SK-N-SH (cell line): ENCODE measurements around the gene CNST. TPM values are rescaled to one million over a fixed set of nuclear protein-coding genes. Genes with fewer than 3 reads are reported as not detected.

Experiments
- CTCF ChIA-PET: fragments of 300-600, 350-600 bp; formaldehyde crosslinking; extraction: SDS; loops from one replicate; lab custom pipeline; 2021; lab: Yijun Ruan, JAX
- POLR2A ChIA-PET: fragments of 350-600 bp; sonication (Branson Sonifier 250); formaldehyde crosslinking; extraction: SDS; loops from one replicate; lab custom pipeline; 2020; ENCODE audit warnings: antibody characterized with exemption, inconsistent platforms; lab: Yijun Ruan, JAX
- DNase-seq: peaks from one replicate; pipeline ENCODE4 v3.0.0; 2012
- H2AFZ ChIP-seq: fragments of 200-600 bp; sonication (generic); 2 replicates; pipeline ENCODE4 v1.8.1; 2016; ENCODE audit warnings: antibody characterized with exemption, mild to moderate bottlenecking, low read depth
- H3F3A ChIP-seq: fragments of 200-600 bp; sonication (generic); replicated peaks from 2 replicates; pipeline ENCODE3; 2016; ENCODE audit warnings: antibody characterized with exemption, mild to moderate bottlenecking; ENCODE audit not compliant: insufficient read depth
- H3K27ac ChIP-seq, 2 experiments: fragments of 200-500 bp in 1 of 2; fragments of 200-600 bp in 1 of 2; sonication (Bioruptor generic) in 1 of 2; sonication (generic), shearing (Covaris generic) in 1 of 2; 2 replicates each; pipeline versions ENCODE4 v1.5.1 to v1.6.1; 2014 to 2016; ENCODE audit warnings: low read depth in 2 of 2, inconsistent platforms in 1 of 2, low read length in 1 of 2, mild to moderate bottlenecking in 1 of 2, mixed read lengths in 1 of 2
- H3K27me3 ChIP-seq: fragments of 200-600 bp; sonication (generic), shearing (Covaris generic); 2 replicates; pipeline ENCODE4 v1.6.1; 2016; ENCODE audit warnings: mixed run types; ENCODE audit not compliant: insufficient read depth
- H3K36me3 ChIP-seq, 2 experiments: fragments of 200-500 bp in 1 of 2; fragments of 200-600 bp in 1 of 2; sonication (Bioruptor generic) in 1 of 2; sonication (generic) in 1 of 2; replicated peaks in 1 of 2; 2 replicates each; pipeline versions ENCODE3 to v1.5.1; 2014 to 2016; ENCODE audit warnings: low read length in 1 of 2, mild to moderate bottlenecking in 1 of 2; ENCODE audit not compliant: insufficient read depth in 2 of 2, control insufficient read depth in 1 of 2
- H3K4me1 ChIP-seq, 2 experiments: fragments of 200-500 bp in 1 of 2; fragments of 200-600 bp in 1 of 2; sonication (Bioruptor generic) in 1 of 2; sonication (generic), shearing (Covaris generic) in 1 of 2; 2 replicates each; pipeline versions ENCODE4 v1.5.1 to v1.6.1; 2014 to 2016; ENCODE audit warnings: low read depth in 1 of 2, low read length in 1 of 2, mixed run types in 1 of 2; ENCODE audit not compliant: insufficient read depth in 2 of 2, control insufficient read depth in 1 of 2
- H3K4me2 ChIP-seq: fragments of 200-600 bp; sonication (generic), shearing (Covaris generic); 2 replicates; pipeline ENCODE4 v1.6.1; 2017; ENCODE audit warnings: mixed run types
- H3K4me3 ChIP-seq, 2 experiments: fragments of 200-500 bp in 1 of 2; fragments of 200-600 bp in 1 of 2; sonication (Bioruptor generic) in 1 of 2; sonication (generic), shearing (Covaris generic) in 1 of 2; 2 replicates each; pipeline versions ENCODE4 v1.5.1 to v1.8.1; 2014 to 2016; ENCODE audit warnings: low read depth in 2 of 2, inconsistent platforms in 1 of 2, low read length in 1 of 2, mild to moderate bottlenecking in 1 of 2, mixed read lengths in 1 of 2, moderate library complexity in 1 of 2
- H3K79me2 ChIP-seq: fragments of 200-600 bp; sonication (generic); 2 replicates; pipeline ENCODE4 v1.8.1; 2017; ENCODE audit warnings: mild to moderate bottlenecking; ENCODE audit not compliant: insufficient read depth
- H3K9ac ChIP-seq: fragments of 200-600 bp; sonication (generic); 2 replicates; pipeline ENCODE4 v1.6.1; 2017; ENCODE audit warnings: mixed run types
- H3K9me2 ChIP-seq: fragments of 200-600 bp; sonication (generic); 2 replicates; pipeline ENCODE4 v1.6.1; 2017; ENCODE audit warnings: mixed run types
- H3K9me3 ChIP-seq: fragments of 200-600 bp; sonication (generic); 2 replicates; pipeline ENCODE4 v1.6.1; 2017; ENCODE audit warnings: mixed run types, mild to moderate bottlenecking, moderate library complexity
- H4K20me1 ChIP-seq: fragments of 200-600 bp; sonication (generic); 2 replicates; pipeline ENCODE4 v1.6.1; 2017; ENCODE audit warnings: mild to moderate bottlenecking, mixed run types; ENCODE audit not compliant: insufficient read depth
- EP300 ChIP-seq, 2 experiments: IDR thresholded peaks; 2 replicates each; pipeline versions ENCODE4 v1.4.0 to v1.6.1; 2012; ENCODE audit warnings: borderline replicate concordance in 1 of 2, low read depth in 1 of 2, low read length in 1 of 2
- FOSL2 ChIP-seq: IDR thresholded peaks from 2 replicates; pipeline ENCODE4 v1.4.0; 2012; ENCODE audit warnings: low read depth, mild to moderate bottlenecking, moderate library complexity, borderline replicate concordance
- FOXM1 ChIP-seq: IDR thresholded peaks from 2 replicates; pipeline ENCODE4 v1.4.0; 2012; ENCODE audit warnings: low read depth, mild to moderate bottlenecking
- JUND ChIP-seq: IDR thresholded peaks from 2 replicates; pipeline ENCODE4 v1.4.0; 2012
- MEF2A ChIP-seq: IDR thresholded peaks from 2 replicates; pipeline ENCODE4 v1.4.0; 2012; ENCODE audit warnings: low read depth, borderline replicate concordance
- NFIC ChIP-seq: IDR thresholded peaks from 2 replicates; pipeline ENCODE4 v1.4.0; 2012; ENCODE audit warnings: borderline replicate concordance
- POLR2AphosphoS5 ChIP-seq: IDR thresholded peaks from 2 replicates; pipeline ENCODE4 v1.6.1; 2012; ENCODE audit warnings: low read depth, low read length
- SIN3A ChIP-seq: IDR thresholded peaks from 2 replicates; pipeline ENCODE4 v1.6.1; 2012; ENCODE audit warnings: low read depth, mild to moderate bottlenecking, low read length, moderate library complexity, borderline replicate concordance
- TCF12 ChIP-seq: IDR thresholded peaks from 2 replicates; pipeline ENCODE4 v1.4.0; 2012
- TEAD4 ChIP-seq: IDR thresholded peaks from 2 replicates; pipeline ENCODE4 v1.4.0; 2012; ENCODE audit warnings: mild to moderate bottlenecking, borderline replicate concordance; ENCODE audit not compliant: insufficient read depth
- WGBS: methylation state at CpG from one replicate; pipeline ENCODE4 v1.1.6; 2017; ENCODE audit warnings: low lambda C conversion rate; 5-methylcytosine and 5-hydroxymethylcytosine counted together
- polyA plus RNA-seq, 3 experiments: library from polyadenylated mRNA; depleted of rRNA; stranded (reverse); fragments of >200 nt; gene quantifications; 2 replicates each; pipeline ENCODE4 v1.2.3, GENCODE V29; 2012
- TF ChIP-seq, protein P1 (sequence below): IDR thresholded peaks from 2 replicates; pipeline ENCODE4; 2012
- TF ChIP-seq, protein P2 (sequence below): IDR thresholded peaks from 2 replicates; pipeline ENCODE4 v1.6.1; 2012; ENCODE audit warnings: mild to moderate bottlenecking, low read depth, low read length, moderate library complexity

The CNST gene
- polyA plus RNA-seq, 1 of the 3 experiments (the other 2 are of a cell fraction), result 21.7 TPM

GRCh38 chr1:246629976-246630375 is 63.7 kb downstream of the CNST start:
- Histone ChIP-seq H3K9me3 (no peaks in the 10 kb centered on the region), H4K20me1 (no peaks in the 10 kb centered on the region), H3F3A (peaks cover 39% of the 10 kb centered on the region), H2AFZ (no peak overlapping the region), H3K27me3 (no peaks in the 10 kb centered on the region), H3K9ac (no peak overlapping the region), H3K4me2 (no peak overlapping the region), H3K9me2 (no peaks in the 10 kb centered on the region), H3K27ac (peak overlapping the region in 1 of 2 experiments; percentile 91; a peak in 1 of 4 replicates), H3K79me2 (peaks cover 28% of the 10 kb centered on the region; the same call in 1 of the 2 replicates), H3K4me1 (peaks cover 10 to 25% of the 10 kb centered on the region in 2 experiments), H3K36me3 (peaks cover 21 to 31% of the 10 kb centered on the region in 2 experiments), H3K4me3 (no peak overlapping the region)
- CTCF ChIA-PET, result interaction anchor here (1.1 kb wide), 1 partner anchor 14 kb away, joined by 3 read pairs; no protein-coding TSS in a partner anchor
- POLR2A ChIA-PET, result no interaction called here
- DNase-seq, result no peak
- TF ChIP-seq FOXM1, result no peak
- TF ChIP-seq, protein P1, sequence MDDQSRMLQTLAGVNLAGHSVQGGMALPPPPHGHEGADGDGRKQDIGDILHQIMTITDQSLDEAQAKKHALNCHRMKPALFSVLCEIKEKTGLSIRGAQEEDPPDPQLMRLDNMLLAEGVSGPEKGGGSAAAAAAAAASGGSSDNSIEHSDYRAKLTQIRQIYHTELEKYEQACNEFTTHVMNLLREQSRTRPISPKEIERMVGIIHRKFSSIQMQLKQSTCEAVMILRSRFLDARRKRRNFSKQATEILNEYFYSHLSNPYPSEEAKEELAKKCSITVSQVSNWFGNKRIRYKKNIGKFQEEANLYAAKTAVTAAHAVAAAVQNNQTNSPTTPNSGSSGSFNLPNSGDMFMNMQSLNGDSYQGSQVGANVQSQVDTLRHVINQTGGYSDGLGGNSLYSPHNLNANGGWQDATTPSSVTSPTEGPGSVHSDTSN, result no peak
- no peak for TF ChIP-seq FOSL2
- 92% methylated on average over 5 of the region's 5 CpGs for WGBS

DNA sequence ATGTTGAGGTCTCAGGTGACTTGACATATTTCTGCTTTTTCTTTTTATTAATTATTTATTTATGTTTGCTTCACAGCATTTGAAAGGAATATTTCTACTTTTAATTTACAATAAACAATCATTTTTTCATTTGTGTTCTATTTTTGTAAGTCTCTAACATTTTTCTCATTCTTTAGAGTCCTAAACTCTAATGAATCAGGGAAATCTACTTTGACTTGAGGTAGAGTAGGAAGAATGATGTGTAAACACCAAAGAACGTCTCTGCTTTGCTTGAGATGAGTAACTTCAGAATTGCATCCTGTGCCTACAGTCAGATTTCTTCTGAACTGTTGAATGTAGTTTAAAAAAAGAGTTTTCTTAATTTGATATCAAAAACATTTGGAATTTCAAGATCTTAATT is 65.2 kb downstream of the CNST start:
- POLR2A ChIA-PET, result no interaction called here

More for the DNA sequence above, 65.2 kb downstream of the CNST start:
- H2AFZ ChIP-seq, result no peak overlapping the region
- CTCF ChIA-PET, result no interaction called here
- no peak for DNase-seq
- H3K27ac ChIP-seq, result peak overlapping the region; percentile 85 to 91
- H3K4me1 ChIP-seq, result peaks cover 10 to 25% of the 10 kb centered on the region in 2 experiments
- 21% methylated on average over 1 of the region's 1 CpG for WGBS
- H4K20me1 ChIP-seq, result no peaks in the 10 kb centered on the region
- peak in 1 of 2 experiments; percentile 43; a peak in 1 of 4 replicates for TF ChIP-seq EP300 (IDR thresholded peaks at IDR 0.05; ENCODE audit: borderline replicate concordance in 1 of 2, low read depth in 1 of 2, low read length in 1 of 2)
- peak; percentile 61 for TF ChIP-seq TCF12
- TF ChIP-seq, protein P1, result peak; percentile 84
- TF ChIP-seq JUND, result peak; percentile 49; the same call in 1 of the 2 replicates
- TF ChIP-seq POLR2AphosphoS5, result no peak
- peak; percentile 62 for TF ChIP-seq FOSL2
- no peak for TF ChIP-seq SIN3A
- no peak for TF ChIP-seq NFIC
- TF ChIP-seq, protein P2, sequence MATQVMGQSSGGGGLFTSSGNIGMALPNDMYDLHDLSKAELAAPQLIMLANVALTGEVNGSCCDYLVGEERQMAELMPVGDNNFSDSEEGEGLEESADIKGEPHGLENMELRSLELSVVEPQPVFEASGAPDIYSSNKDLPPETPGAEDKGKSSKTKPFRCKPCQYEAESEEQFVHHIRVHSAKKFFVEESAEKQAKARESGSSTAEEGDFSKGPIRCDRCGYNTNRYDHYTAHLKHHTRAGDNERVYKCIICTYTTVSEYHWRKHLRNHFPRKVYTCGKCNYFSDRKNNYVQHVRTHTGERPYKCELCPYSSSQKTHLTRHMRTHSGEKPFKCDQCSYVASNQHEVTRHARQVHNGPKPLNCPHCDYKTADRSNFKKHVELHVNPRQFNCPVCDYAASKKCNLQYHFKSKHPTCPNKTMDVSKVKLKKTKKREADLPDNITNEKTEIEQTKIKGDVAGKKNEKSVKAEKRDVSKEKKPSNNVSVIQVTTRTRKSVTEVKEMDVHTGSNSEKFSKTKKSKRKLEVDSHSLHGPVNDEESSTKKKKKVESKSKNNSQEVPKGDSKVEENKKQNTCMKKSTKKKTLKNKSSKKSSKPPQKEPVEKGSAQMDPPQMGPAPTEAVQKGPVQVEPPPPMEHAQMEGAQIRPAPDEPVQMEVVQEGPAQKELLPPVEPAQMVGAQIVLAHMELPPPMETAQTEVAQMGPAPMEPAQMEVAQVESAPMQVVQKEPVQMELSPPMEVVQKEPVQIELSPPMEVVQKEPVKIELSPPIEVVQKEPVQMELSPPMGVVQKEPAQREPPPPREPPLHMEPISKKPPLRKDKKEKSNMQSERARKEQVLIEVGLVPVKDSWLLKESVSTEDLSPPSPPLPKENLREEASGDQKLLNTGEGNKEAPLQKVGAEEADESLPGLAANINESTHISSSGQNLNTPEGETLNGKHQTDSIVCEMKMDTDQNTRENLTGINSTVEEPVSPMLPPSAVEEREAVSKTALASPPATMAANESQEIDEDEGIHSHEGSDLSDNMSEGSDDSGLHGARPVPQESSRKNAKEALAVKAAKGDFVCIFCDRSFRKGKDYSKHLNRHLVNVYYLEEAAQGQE, result no peak
- TF ChIP-seq MEF2A, result peak; percentile 58
- 0 out of 2 replicates have a peak, but pooled peaks have one; percentile 31 for TF ChIP-seq TEAD4
- H3K9me2 ChIP-seq, result no peaks in the 10 kb centered on the region
- no peaks in the 10 kb centered on the region for H3K9me3 ChIP-seq
- no peak overlapping the region for H3K4me3 ChIP-seq
- no peaks in the 10 kb centered on the region for H3K27me3 ChIP-seq
- peaks cover 39% of the 10 kb centered on the region for H3F3A ChIP-seq
- peak overlapping the region; percentile 10; the same call in 1 of the 2 replicates for H3K4me2 ChIP-seq
- peaks cover 20 to 31% of the 10 kb centered on the region in 2 experiments for H3K36me3 ChIP-seq
- H3K79me2 ChIP-seq, result peaks cover 23% of the 10 kb centered on the region; the same call in 1 of the 2 replicates
- H3K9ac ChIP-seq, result peak overlapping the region; percentile 54; the same call in 1 of the 2 replicates
